ENCODE measurements around the gene DDIT4L. TPM values are rescaled to one million over a fixed set of nuclear protein-coding genes. Genes with fewer than 3 reads are reported as not detected.
"Not testable (repeated sequence)": the region's sequence is repeated elsewhere in the genome, so short reads cannot be mapped to it uniquely, and the experiment has no call there.

DDIT4L gene
- total RNA-seq (2014; rRNA removed; shearing (Covaris generic)) = 0.27 TPM in 1 of 2 replicates, not detected in the other

GRCh38 chr4:100189820-100190642, at the start of gene DDIT4L:
DDIT4L (minus strand) TSS chr4:100190468; CDS start chr4:100189983, 485 bp downstream.
- in situ Hi-C loops (cut with HindIII; ENCODE audit: low sequenced_read_pairs) = no loop called here
- DNase-seq (ENCODE audit: low spot score) = peak; percentile 37

GRCh38 chr4:100240008-100240407, 49.7 kb upstream of the DDIT4L start:
- DNase-seq (ENCODE audit: low spot score) = no peak
- in situ Hi-C loops (cut with HindIII; ENCODE audit: low sequenced_read_pairs) = no loop called here

- no peak for DNase-seq (ENCODE audit: low spot score)
- in situ Hi-C loops (cut with HindIII; ENCODE audit: low sequenced_read_pairs) = no loop called here
These were observed 34.5 kb upstream of the DDIT4L start for GRCh38 chr4:100224721-100225120.

GRCh38 chr4:100224160-100224559, 33.9 kb upstream of the DDIT4L start:
- in situ Hi-C loops (cut with HindIII; ENCODE audit: low sequenced_read_pairs) = no loop called here
- no peak for DNase-seq (ENCODE audit: low spot score)

- no peak for DNase-seq (ENCODE audit: low spot score)
These were observed 18.7 kb upstream of the DDIT4L start for GRCh38 chr4:100208964-100209363.

GRCh38 chr4:100208459-100208858, 18.2 kb upstream of the DDIT4L start:
- in situ Hi-C loops (cut with HindIII; ENCODE audit: low sequenced_read_pairs) = no loop called here
- no peak for DNase-seq (ENCODE audit: low spot score)

More at GRCh38 chr4:100208964-100209363, 18.7 kb upstream of the DDIT4L start:
- in situ Hi-C loops (cut with HindIII; ENCODE audit: low sequenced_read_pairs) = no loop called here

GRCh38 chr4:100206850-100207249, 16.6 kb upstream of the DDIT4L start:
- no peak for DNase-seq (ENCODE audit: low spot score)
- in situ Hi-C loops (cut with HindIII; ENCODE audit: low sequenced_read_pairs) = no loop called here

GRCh38 chr4:100198061-100198460, 7.8 kb upstream of the DDIT4L start:
- DNase-seq (ENCODE audit: low spot score) = no peak
- in situ Hi-C loops (cut with HindIII; ENCODE audit: low sequenced_read_pairs) = no loop called here

GRCh38 chr4:100196388-100197071, 6.3 kb upstream of the DDIT4L start:
- in situ Hi-C loops (cut with HindIII; ENCODE audit: low sequenced_read_pairs); DNase-seq (ENCODE audit: low spot score): not testable (repeated sequence)

- in situ Hi-C loops (cut with HindIII; ENCODE audit: low sequenced_read_pairs) = no loop called here
- peak; percentile 48 for DNase-seq (ENCODE audit: low spot score)
These were observed 654 bp upstream of the DDIT4L start for GRCh38 chr4:100190643-100191600.

GRCh38 chr4:100188829-100189228, 1.4 kb downstream of the DDIT4L start:
- DNase-seq (ENCODE audit: low spot score) = peak; percentile 42
- in situ Hi-C loops (cut with HindIII; ENCODE audit: low sequenced_read_pairs) = no loop called here

GRCh38 chr4:100187781-100188180, 2.5 kb downstream of the DDIT4L start:
- no peak for DNase-seq (ENCODE audit: low spot score)
- in situ Hi-C loops (cut with HindIII; ENCODE audit: low sequenced_read_pairs) = no loop called here

- in situ Hi-C loops (cut with HindIII; ENCODE audit: low sequenced_read_pairs) = no loop called here
- DNase-seq (ENCODE audit: low spot score) = no peak
These were observed 5.5 kb downstream of the DDIT4L start for GRCh38 chr4:100184787-100185186.

- in situ Hi-C loops (cut with HindIII; ENCODE audit: low sequenced_read_pairs) = no loop called here
These were observed 12.4 kb downstream of the DDIT4L start for GRCh38 chr4:100177855-100178254.

GRCh38 chr4:100177126-100177525, 13.1 kb downstream of the DDIT4L start:
- in situ Hi-C loops (cut with HindIII; ENCODE audit: low sequenced_read_pairs) = no loop called here
- no peak for DNase-seq (ENCODE audit: low spot score)

More at GRCh38 chr4:100177855-100178254, 12.4 kb downstream of the DDIT4L start:
- no peak for DNase-seq (ENCODE audit: low spot score)

GRCh38 chr4:100175858-100176257, 14.4 kb downstream of the DDIT4L start:
- no peak for DNase-seq (ENCODE audit: low spot score)
- in situ Hi-C loops (cut with HindIII; ENCODE audit: low sequenced_read_pairs) = no loop called here

GRCh38 chr4:100174985-100175383, 15.3 kb downstream of the DDIT4L start:
- in situ Hi-C loops (cut with HindIII; ENCODE audit: low sequenced_read_pairs) = no loop called here
- DNase-seq (ENCODE audit: low spot score) = no peak

- DNase-seq (ENCODE audit: low spot score) = no peak
- in situ Hi-C loops (cut with HindIII; ENCODE audit: low sequenced_read_pairs) = no loop called here
These were observed 19.3 kb downstream of the DDIT4L start for GRCh38 chr4:100170986-100171385.

Data from G401 (cell line).